OCI-LY1 (cell line): ENCODE results near the gene ANKRD31.

ENCODE experiments used
- H2AFZ ChIP-seq: fragments of 200-600 bp; sonication (generic), shearing (Covaris generic); 2 replicates; pipeline ENCODE4 v1.6.0; 2014; ENCODE audit warnings: antibody characterized with exemption, mild to moderate bottlenecking, low read length
- H3F3A ChIP-seq: fragments of 200-600 bp; sonication (generic), shearing (Covaris generic); 2 replicates; pipeline ENCODE4 v1.6.0; 2014; ENCODE audit warnings: mild to moderate bottlenecking, antibody characterized with exemption, low read length, moderate library complexity; ENCODE audit not compliant: insufficient read depth
- H3K27ac ChIP-seq: fragments of 200-600 bp; sonication (generic); 2 replicates; pipeline ENCODE4 v1.5.1; 2014; ENCODE audit warnings: low read length, mixed run types, mild to moderate bottlenecking, low read depth; ENCODE audit not compliant: poor library complexity, severe bottlenecking
- H3K27me3 ChIP-seq: fragments of 200-600 bp; sonication (generic); 2 replicates; pipeline ENCODE4 v1.6.0; 2014; ENCODE audit warnings: antibody characterized with exemption, mild to moderate bottlenecking, low read length, moderate library complexity; ENCODE audit not compliant: insufficient read depth
- H3K36me3 ChIP-seq: fragments of 200-600 bp; sonication (generic); 2 replicates; pipeline ENCODE4 v1.6.1; 2014; ENCODE audit warnings: mild to moderate bottlenecking, antibody characterized with exemption, low read length, moderate library complexity, mixed read lengths; ENCODE audit not compliant: insufficient read depth
- H3K4me1 ChIP-seq: fragments of 200-600 bp; sonication (generic); 2 replicates; pipeline ENCODE4 v1.5.1; 2014; ENCODE audit warnings: mild to moderate bottlenecking, low read length, moderate library complexity; ENCODE audit not compliant: insufficient read depth, severe bottlenecking
- H3K4me2 ChIP-seq: fragments of 200-600 bp; sonication (generic), shearing (Covaris generic); 2 replicates; pipeline ENCODE4 v1.6.1; 2014; ENCODE audit warnings: low read length
- H3K4me3 ChIP-seq: fragments of 200-600 bp; sonication (generic); 2 replicates; pipeline ENCODE4 v1.5.1; 2014; ENCODE audit warnings: low read length, low read depth, mild to moderate bottlenecking, mixed read lengths; ENCODE audit not compliant: poor library complexity, severe bottlenecking
- H3K79me2 ChIP-seq: fragments of 200-600 bp; shearing (Covaris generic); 2 replicates; pipeline ENCODE4 v1.6.1; 2016; ENCODE audit warnings: mixed run types, low read length, mixed read lengths; ENCODE audit not compliant: insufficient read depth
- H3K9ac ChIP-seq: fragments of 200-600 bp; sonication (generic), shearing (Covaris generic); 2 replicates; pipeline ENCODE4 v1.6.1; 2014; ENCODE audit warnings: mild to moderate bottlenecking, low read length, mixed read lengths
- H3K9me2 ChIP-seq: fragments of 200-600 bp; sonication (generic), shearing (Covaris generic); 2 replicates; pipeline ENCODE4 v1.6.1; 2014; ENCODE audit warnings: low read depth, mild to moderate bottlenecking, low read length, mixed read lengths
- H3K9me3 ChIP-seq: fragments of 200-600 bp; shearing (Covaris generic); 2 replicates; pipeline ENCODE4 v1.6.1; 2014; ENCODE audit warnings: low read length, mixed read lengths
- H4K20me1 ChIP-seq: fragments of 200-600 bp; sonication (generic), shearing (Covaris generic); 2 replicates; pipeline ENCODE4 v1.6.0; 2016; ENCODE audit warnings: mild to moderate bottlenecking, low read length; ENCODE audit not compliant: insufficient read depth
- CTCF ChIP-seq: fragments of 200-600 bp; sonication (generic), shearing (Covaris generic); IDR thresholded peaks from 2 replicates; pipeline ENCODE4 v1.5.1; 2017; ENCODE audit warnings: mild to moderate bottlenecking, antibody characterized with exemption, low read length, moderate library complexity, mixed read lengths
- EZH2 ChIP-seq: fragments of 200-600 bp; sonication (generic), shearing (Covaris generic); IDR thresholded peaks from 2 replicates; pipeline ENCODE4 v1.8.0; 2017; ENCODE audit warnings: borderline replicate concordance, mixed run types, mild to moderate bottlenecking, antibody characterized with exemption, low read length, moderate library complexity, mixed read lengths

Gene ANKRD31

GRCh38 chr5:75021219-75021618 lies 215.5 kb downstream of the ANKRD31 start:
- H3K4me3 ChIP-seq, result no peak overlapping the region
- no peaks in the 10 kb centered on the region for H3K27me3 ChIP-seq
- H3K4me1 ChIP-seq, result no peaks in the 10 kb centered on the region
- H4K20me1 ChIP-seq, result no peaks in the 10 kb centered on the region
- H3K79me2 ChIP-seq, result no peaks in the 10 kb centered on the region
- H3K9me2 ChIP-seq, result no peaks in the 10 kb centered on the region
- TF ChIP-seq EZH2 (no peak), CTCF (no peak)
- no peak overlapping the region for H3K27ac ChIP-seq
- H3F3A ChIP-seq, result no peaks in the 10 kb centered on the region
- H3K4me2 ChIP-seq, result no peak overlapping the region
- no peaks in the 10 kb centered on the region for H3K36me3 ChIP-seq
- no peaks in the 10 kb centered on the region for H3K9me3 ChIP-seq
- no peak overlapping the region for H3K9ac ChIP-seq
- no peak overlapping the region for H2AFZ ChIP-seq

- Histone ChIP-seq H3K36me3 (no peaks in the 10 kb centered on the region), H3K79me2 (no peaks in the 10 kb centered on the region), H3K4me1 (no peaks in the 10 kb centered on the region), H3K4me3 (no peak overlapping the region), H3K27ac (no peak overlapping the region), H3K9me3 (no peaks in the 10 kb centered on the region), H2AFZ (no peak overlapping the region), H3K9me2 (no peaks in the 10 kb centered on the region), H3K27me3 (no peaks in the 10 kb centered on the region), H3K9ac (no peak overlapping the region), H3F3A (no peaks in the 10 kb centered on the region), H3K4me2 (no peak overlapping the region), H4K20me1 (no peaks in the 10 kb centered on the region)
- no peak for TF ChIP-seq EZH2
- no peak for TF ChIP-seq CTCF
Measured at GRCh38 chr5:75020016-75020656, 216.5 kb downstream of the ANKRD31 start.

- no peak overlapping the region for H3K4me2 ChIP-seq
- no peaks in the 10 kb centered on the region for H3K36me3 ChIP-seq
Measured at GRCh38 chr5:75018805-75019587, 217.7 kb downstream of the ANKRD31 start.

More at GRCh38 chr5:75018805-75019587, 217.7 kb downstream of the ANKRD31 start:
- Histone ChIP-seq H2AFZ (no peak overlapping the region), H3K27ac (no peak overlapping the region), H3K79me2 (no peaks in the 10 kb centered on the region), H3K4me3 (no peak overlapping the region), H4K20me1 (no peaks in the 10 kb centered on the region), H3K9ac (no peak overlapping the region), H3K9me3 (no peaks in the 10 kb centered on the region), H3F3A (no peaks in the 10 kb centered on the region), H3K27me3 (no peaks in the 10 kb centered on the region), H3K4me1 (no peaks in the 10 kb centered on the region), H3K9me2 (no peaks in the 10 kb centered on the region)
- no peak for TF ChIP-seq EZH2
- no peak for TF ChIP-seq CTCF
